SK-MEL-5 (cell line): ENCODE data around the gene NCAM2. TPM values are rescaled to one million over a fixed set of nuclear protein-coding genes. Genes with fewer than 3 reads are reported as not detected.

ENCODE experiments used
- DNase-seq: peaks from one replicate; pipeline ENCODE4 v3.0.0-alpha.2; 2016; ENCODE audit warnings: low read depth, low spot score
- in situ Hi-C: cut with HindIII; loops from 2 replicates; pipeline ENCODE4 v1.10.0; 2016; ENCODE audit warnings: low sequenced_read_pairs, high pct_unique_total_duplicates, low pct_unique_long_range_greater_than_20kb
- total RNA-seq: library from RNA; depleted of rRNA; stranded (reverse); fragments of >200 nt; shearing (Covaris generic); gene quantifications from 2 replicates; pipeline ENCODE4 v1.2.3, GENCODE V29; 2014

NCAM2 gene
- total RNA-seq, 1 experiment from 2014 or later = 7.3 TPM

- in situ Hi-C loops = no loop called here
- DNase-seq = peak; percentile 4
Measured at GRCh38 chr21:21230672-21231071, 232.5 kb downstream of the NCAM2 start.

GRCh38 chr21:21231913-21232312, 233.7 kb downstream of the NCAM2 start:
- in situ Hi-C loops = no loop called here
- no peak for DNase-seq

GRCh38 chr21:21232320-21232719, 234.1 kb downstream of the NCAM2 start:
- in situ Hi-C loops = no loop called here

GRCh38 chr21:21233051-21233450, 234.8 kb downstream of the NCAM2 start:
- no peak for DNase-seq
- in situ Hi-C loops = no loop called here

More at GRCh38 chr21:21232320-21232719, 234.1 kb downstream of the NCAM2 start:
- DNase-seq = peak; percentile 64

GRCh38 chr21:21236996-21237395, 238.8 kb downstream of the NCAM2 start:
- in situ Hi-C loops = no loop called here
- DNase-seq = no peak

- DNase-seq = no peak
- in situ Hi-C loops = no loop called here
Measured at GRCh38 chr21:21238629-21239400, 240.6 kb downstream of the NCAM2 start.

- in situ Hi-C loops = no loop called here
- DNase-seq = no peak
Measured at GRCh38 chr21:21241391-21241790, 243.2 kb downstream of the NCAM2 start.

- in situ Hi-C loops = no loop called here
- no peak for DNase-seq
Measured at GRCh38 chr21:21246007-21246406, 247.8 kb downstream of the NCAM2 start.

GRCh38 chr21:21247424-21247823, 249.2 kb downstream of the NCAM2 start:
- no peak for DNase-seq
- in situ Hi-C loops = no loop called here

GRCh38 chr21:21262048-21262447, 263.8 kb downstream of the NCAM2 start:
- no peak for DNase-seq
- in situ Hi-C loops = no loop called here

GRCh38 chr21:21268061-21268471, 269.9 kb downstream of the NCAM2 start:
- in situ Hi-C loops = no loop called here
- no peak for DNase-seq

GRCh38 chr21:21268885-21269284, 270.7 kb downstream of the NCAM2 start:
- in situ Hi-C loops = no loop called here
- no peak for DNase-seq

GRCh38 chr21:21279193-21279901, 281.1 kb downstream of the NCAM2 start:
- in situ Hi-C loops = no loop called here
- no peak for DNase-seq

GRCh38 chr21:21283810-21284209, 285.6 kb downstream of the NCAM2 start:
- DNase-seq = no peak
- in situ Hi-C loops = no loop called here

- in situ Hi-C loops = no loop called here
- DNase-seq = no peak
Measured at GRCh38 chr21:21286170-21286798, 288.1 kb downstream of the NCAM2 start.

- in situ Hi-C loops = no loop called here
- DNase-seq = no peak
Measured at GRCh38 chr21:21290751-21291150, 292.5 kb downstream of the NCAM2 start.

GRCh38 chr21:21291883-21292569, 293.8 kb downstream of the NCAM2 start:
- no peak for DNase-seq
- in situ Hi-C loops = no loop called here

- in situ Hi-C loops = no loop called here
- no peak for DNase-seq
Measured at GRCh38 chr21:21295303-21295702, 297.1 kb downstream of the NCAM2 start.
